GM19023 (cell line): ENCODE measurements around the gene ABLIM2.

ENCODE experiments used
- ATAC-seq: cut with Tn5 transposase; IDR thresholded peaks from one replicate; pipeline ENCODE4 v1.9.1; 2021; ENCODE audit warnings: mild to moderate bottlenecking, moderate library complexity; ENCODE audit not compliant: unreplicated experiment

The ABLIM2 gene

DNA sequence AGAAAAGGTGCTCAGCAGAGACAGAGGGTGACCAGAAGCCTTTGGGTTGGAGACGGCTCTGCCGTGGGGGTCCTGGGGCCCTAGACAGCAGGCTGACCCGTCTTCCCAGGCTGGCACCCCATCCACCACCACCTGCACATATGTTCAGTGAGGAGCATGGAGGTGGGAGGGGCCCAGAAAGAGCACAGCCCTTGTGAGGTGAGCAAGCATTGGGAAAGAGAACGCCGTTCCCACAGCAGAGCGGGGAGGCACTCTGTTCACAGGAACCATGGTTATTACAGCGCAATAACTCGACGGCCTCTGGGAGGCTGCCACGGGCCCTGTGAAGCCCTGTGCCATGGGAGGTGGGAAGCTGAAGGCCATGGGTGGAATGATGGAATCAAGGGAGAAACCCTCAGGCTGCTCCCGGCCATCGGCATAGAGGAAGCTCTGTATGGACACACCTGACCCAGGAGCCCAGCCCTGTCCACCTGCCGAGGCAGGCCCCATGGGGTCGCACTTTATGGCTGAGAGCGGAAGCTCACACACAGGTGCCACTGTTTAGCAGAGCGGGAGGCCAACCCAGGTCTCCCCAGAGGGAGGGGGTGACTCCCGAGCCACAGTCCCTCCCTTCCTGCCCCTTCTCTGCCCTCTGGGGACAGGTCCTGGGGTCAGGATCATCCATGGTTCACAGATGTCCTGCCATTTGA, 125.4 kb downstream of the ABLIM2 start:
- no peak for ATAC-seq

DNA sequence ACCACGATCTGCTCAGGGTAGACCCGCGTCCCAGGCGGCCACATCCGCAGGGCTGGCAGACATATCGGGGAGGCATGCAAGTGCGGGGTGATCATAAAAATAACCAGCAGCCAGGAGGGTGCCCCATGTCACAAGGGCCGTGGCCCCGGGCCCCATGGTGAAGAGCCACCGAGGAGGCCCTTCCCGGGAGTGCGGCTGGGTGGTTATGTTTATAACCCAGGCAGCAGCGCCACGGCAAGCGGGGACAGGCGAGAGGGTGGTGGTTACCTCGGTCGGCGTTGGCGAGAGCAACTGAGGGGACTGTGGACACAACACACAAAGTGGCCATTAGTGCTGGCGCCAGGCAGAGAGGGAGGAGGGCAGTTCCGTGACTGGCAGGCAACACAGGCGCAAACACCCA, 126.2 kb downstream of the ABLIM2 start:
- no peak for ATAC-seq

DNA sequence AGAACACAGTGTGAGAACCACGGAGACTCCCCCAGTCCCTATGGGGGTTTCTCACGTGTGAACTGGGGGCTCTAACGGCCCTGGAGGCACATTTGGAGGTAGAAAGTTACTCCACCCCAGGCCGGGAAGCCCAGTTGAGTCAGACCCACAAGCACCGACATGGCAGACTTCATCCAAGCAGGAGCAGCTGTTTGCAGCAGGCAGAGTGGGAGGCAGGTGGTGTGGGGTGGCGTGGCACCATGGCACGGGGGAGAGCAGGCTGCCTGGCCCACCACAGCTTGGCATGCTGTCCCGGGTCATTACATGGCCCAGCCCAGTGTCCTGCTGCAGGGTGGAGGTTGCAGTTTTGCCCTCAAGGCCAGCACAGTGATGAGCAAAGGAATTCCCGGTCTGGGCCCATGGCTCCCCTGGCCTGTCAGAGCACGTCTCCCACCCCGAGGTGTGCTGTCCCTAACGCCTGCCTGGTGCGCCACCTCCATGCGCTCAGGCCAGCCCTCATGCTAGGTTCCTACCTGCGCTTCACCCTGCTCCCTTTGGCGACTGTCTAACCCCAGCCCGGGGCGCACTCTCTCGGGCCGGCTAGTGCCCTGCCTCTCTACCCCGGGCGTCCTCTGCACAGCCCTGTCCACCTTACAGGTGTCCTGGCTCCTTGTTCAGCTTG, 128.4 kb downstream of the ABLIM2 start:
- ATAC-seq = no peak

DNA sequence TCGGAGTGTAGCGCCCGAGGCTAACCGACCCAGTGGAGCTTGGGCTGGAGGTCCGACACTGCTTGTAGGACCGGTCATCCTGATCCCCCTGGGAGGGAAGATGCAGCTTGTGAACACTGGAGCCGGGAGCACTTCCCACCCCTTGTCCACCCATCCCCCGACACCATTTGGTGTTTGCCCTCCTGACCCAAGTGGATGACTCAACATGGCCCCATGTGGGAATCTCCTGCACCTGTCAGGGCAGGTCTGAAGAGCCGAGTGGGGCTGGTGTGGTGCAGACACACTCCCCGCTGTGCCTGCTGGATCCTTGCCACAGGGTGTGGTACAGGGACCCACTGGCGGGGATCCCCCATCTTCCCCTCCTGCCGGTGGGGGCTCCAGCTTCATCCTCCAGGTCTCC, 128.9 kb downstream of the ABLIM2 start:
- ATAC-seq = no peak

GRCh38 chr4:8028884-8029568, 129.6 kb downstream of the ABLIM2 start:
- no peak for ATAC-seq

GRCh38 chr4:8028368-8028767, 130.2 kb downstream of the ABLIM2 start:
- ATAC-seq = no peak

GRCh38 chr4:8026453-8026852, 132.2 kb downstream of the ABLIM2 start:
- ATAC-seq = no peak

DNA sequence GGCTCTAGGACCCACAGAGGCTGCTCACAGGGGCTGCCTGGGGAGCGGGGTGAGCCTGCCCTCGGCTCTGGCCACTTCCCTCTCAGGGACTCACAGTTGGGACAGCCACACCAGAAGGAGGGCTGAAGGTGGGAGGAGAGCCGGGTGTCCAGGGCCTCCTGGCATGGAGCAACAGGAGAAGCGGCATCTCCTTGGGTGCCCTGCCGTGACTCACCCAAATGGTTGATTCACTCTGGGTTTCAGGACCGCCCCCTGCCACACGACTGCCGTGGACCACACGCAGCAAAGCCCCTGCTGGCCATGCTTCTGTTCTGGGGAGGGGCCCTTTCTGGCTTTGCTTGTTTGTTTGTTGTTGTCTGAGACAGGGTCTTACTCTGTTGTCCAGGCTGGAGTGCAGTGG, 132.9 kb downstream of the ABLIM2 start:
- ATAC-seq = no peak

DNA sequence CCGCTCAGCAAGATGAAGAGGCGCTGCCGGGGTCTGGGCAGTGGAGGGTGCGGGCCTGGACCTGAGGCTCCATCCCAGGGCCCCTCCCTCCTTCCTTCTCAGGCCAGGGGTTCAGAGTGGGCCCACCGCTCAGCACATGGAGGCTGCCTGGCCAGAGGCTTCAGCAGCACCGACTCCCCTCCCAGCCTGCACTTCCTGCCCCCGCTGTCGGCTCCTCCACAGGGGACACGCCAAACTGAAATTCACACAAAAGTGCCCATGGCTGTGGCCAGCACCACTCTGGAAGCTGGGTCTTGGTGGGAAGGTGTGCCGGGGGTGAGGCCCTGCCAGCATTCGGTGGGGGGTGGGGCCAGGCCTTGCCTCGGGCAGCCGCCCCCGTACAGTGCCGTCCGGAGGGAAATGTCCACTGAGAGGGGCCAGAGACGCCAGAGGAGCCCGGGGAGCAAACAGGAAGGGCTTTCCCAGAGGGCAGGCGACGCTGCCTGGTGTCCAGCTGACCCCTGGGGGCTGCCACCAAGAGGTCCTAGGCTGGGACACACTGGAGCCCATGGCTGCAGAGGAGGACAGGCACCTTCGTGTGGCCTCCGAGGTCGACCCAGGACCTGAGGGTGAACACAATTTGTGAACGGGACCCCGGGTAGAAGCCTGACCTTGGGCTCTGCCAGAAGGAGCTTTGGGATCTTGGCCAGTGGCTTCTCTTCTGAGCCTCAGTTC, 134.4 kb downstream of the ABLIM2 start:
- ATAC-seq = no peak

DNA sequence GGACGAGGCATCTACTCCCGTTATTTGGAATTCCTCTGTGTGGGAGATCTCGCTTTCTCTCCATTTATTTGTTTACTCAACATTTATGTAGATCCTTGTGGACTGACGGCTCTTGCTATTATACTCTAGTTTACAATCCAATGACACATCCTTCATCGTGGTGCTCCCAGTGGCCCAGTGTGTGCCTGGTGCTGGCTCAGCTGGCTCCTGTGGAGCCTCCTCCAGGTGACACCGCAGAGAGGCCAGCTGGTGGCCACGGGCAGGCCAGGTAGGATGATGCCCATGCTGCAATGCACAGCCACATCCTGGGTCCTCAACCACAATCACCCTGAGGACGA, 134.9 kb downstream of the ABLIM2 start:
- no peak for ATAC-seq

- no peak for ATAC-seq
Observed at GRCh38 chr4:8022767-8023695, 135.6 kb downstream of the ABLIM2 start.

DNA sequence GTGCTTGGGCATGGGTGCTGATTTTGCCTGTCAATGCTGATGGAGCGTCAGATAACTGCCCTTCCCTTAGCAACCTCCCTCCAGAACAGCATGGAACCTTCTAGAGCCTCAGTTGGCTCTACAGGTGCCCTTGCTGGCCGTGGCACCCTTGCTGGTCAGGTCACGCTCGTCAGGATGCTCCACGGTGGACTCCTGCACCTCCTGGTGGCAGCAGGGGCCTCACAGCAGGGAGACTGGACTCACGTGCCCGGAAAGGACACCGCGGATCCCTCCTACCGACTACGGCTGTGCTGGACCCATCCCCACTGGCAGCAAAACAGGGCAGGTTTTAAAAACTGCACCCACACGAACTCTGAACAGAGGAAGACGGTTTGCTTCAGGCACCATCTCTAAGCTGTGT, 136.8 kb downstream of the ABLIM2 start:
- ATAC-seq = no peak

GRCh38 chr4:8019396-8020365, 138.9 kb downstream of the ABLIM2 start:
- no peak for ATAC-seq

DNA sequence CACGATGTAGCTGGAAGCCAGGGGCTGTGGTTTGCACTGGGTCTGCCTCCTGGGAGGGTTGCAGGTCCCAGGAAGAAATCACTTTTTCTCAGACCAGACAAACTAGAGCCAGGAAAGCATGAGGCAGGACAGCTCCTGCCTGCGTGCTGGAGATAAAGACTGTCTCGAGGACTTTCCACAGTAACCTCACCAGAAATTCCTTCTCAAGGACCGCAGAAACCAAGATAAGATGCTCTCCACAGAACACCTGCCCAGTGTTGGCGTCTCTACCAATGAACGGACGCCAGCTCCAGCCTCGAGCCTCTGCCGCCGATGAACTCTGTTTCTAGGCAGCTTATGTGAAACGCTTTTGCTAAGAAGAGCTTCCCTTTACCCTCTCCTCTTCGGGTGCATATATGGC, 142.1 kb downstream of the ABLIM2 start:
- no peak for ATAC-seq

- no peak for ATAC-seq
Observed at GRCh38 chr4:8015512-8015911, 143.1 kb downstream of the ABLIM2 start.

DNA sequence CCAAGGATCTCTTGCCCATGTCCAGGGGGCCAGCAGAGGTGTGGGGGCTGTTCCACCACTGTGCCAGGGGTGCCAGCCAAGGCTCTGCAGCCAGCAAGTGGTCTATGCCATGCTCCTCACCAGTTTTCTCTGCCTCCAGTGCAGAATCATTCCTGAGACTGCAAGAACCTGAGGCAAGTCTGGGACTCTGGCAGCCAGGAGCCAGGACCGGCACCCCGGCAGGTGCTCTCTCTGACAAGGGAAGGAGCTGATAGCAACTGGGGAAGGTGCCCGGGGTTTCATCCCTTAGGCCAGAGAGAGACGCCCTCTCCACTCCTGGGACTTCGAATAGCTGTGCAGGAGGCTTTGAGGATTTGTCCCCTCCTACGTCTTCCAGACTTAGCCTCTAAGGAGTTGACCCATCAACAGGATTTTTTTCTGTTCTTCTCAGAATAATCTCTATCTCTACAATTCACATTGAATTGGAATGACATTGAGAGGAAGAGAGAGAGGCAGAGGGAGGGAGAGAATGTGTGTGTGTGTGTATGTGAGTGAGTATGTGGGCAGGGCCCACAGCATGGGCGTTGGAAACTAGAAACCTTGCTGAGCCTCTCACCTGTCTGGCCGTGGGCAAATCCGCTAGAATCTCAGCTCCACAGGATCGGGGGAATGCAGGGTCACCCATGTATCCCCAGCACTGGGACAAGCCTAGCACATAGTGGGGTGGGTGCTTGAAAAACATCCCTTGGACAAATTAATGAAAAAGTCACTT, 144.5 kb downstream of the ABLIM2 start:
- no peak for ATAC-seq

DNA sequence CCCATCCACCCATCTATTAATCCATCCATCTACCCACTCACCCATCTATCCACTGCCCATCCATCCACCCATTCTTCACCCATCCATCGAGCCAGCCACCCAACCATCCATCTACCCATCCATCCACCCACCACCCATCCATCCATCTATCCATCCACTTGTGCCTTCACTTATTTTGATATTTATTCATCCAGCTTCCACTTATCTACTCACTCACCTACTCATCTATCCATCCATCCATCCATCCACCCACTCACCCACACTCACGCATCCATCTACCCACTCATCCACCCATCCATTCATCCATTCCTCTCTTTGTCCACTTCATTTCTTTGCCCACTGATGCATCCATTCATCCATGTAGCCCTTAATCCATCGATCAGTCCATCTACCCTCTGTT, 146.1 kb downstream of the ABLIM2 start:
- ATAC-seq = no peak

GRCh38 chr4:8010618-8011017, 148.0 kb downstream of the ABLIM2 start:
- no peak for ATAC-seq
